ENCODE data around the gene MKNK2.

The MKNK2 gene

GRCh38 chr19:2046046-2046907, 4.8 kb downstream of the MKNK2 start:
- Mint-ChIP-seq H3K4me1 (peaks cover 31% of the 10 kb centered on the region), H3K27me3 (no peaks in the 10 kb centered on the region), H3K9me3 (no peaks in the 10 kb centered on the region), H3K27ac (peak overlapping the region; percentile 98), H3K4me3 (no peak overlapping the region), H3K36me3 (peaks cover 16% of the 10 kb centered on the region)
- no peak for ATAC-seq (ENCODE audit: low read depth)
- DNase-seq (ENCODE audit: low spot score in 2 of 2) = no peak

DNA sequence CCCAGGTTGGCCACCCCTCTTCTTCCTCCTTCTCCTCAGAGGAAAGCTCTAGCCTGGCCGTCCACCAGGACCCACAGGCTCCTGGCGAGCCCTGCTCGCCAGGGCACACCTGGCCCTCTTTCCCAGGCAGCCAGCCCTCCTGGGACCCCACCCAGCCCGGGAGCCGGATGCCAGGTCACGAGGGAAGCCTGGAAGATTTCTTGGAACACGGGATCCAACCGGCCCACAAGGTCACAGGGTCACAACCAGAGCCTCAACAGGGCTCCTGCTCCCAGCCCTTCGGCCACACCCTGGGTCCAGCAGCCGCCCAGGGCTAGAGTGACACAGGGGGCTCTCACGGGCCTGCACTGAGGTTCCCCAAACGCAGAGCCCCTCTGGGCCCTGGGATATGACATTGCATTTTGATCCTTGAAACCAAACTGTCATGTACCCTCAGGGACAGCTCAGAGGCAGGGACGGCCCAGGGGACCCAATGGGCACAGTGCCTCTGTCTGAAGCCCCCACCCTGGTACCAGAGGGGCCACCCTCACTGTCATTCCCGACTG, 5.5 kb downstream of the MKNK2 start:
- no peak for ATAC-seq (ENCODE audit: low read depth)
- H3K4me3 Mint-ChIP-seq = no peak overlapping the region
- no peaks in the 10 kb centered on the region for H3K9me3 Mint-ChIP-seq
- H3K27ac Mint-ChIP-seq = peak overlapping the region; percentile 98
- peaks cover 31% of the 10 kb centered on the region for H3K4me1 Mint-ChIP-seq
- H3K36me3 Mint-ChIP-seq = peaks cover 17% of the 10 kb centered on the region
- no peaks in the 10 kb centered on the region for H3K27me3 Mint-ChIP-seq
- no peak for DNase-seq (ENCODE audit: low spot score in 2 of 2)

GRCh38 chr19:2044709-2045500, 6.1 kb downstream of the MKNK2 start:
- Mint-ChIP-seq H3K4me1 (peaks cover 30% of the 10 kb centered on the region), H3K36me3 (peaks cover 16% of the 10 kb centered on the region)

GRCh38 chr19:2043961-2044708, 6.9 kb downstream of the MKNK2 start:
- H3K4me1 Mint-ChIP-seq = peaks cover 27% of the 10 kb centered on the region
- peak overlapping the region; percentile 98 for H3K27ac Mint-ChIP-seq
- H3K9me3 Mint-ChIP-seq = no peaks in the 10 kb centered on the region
- DNase-seq (ENCODE audit: low spot score in 2 of 2) (peak; percentile 39 to 60), ATAC-seq (ENCODE audit: low read depth) (peak; percentile 3)
- no peaks in the 10 kb centered on the region for H3K27me3 Mint-ChIP-seq
- peak overlapping the region; percentile 59 for H3K4me3 Mint-ChIP-seq
- H3K36me3 Mint-ChIP-seq = peaks cover 16% of the 10 kb centered on the region

More at GRCh38 chr19:2044709-2045500, 6.1 kb downstream of the MKNK2 start:
- Mint-ChIP-seq H3K4me3 (peak overlapping the region; percentile 32), H3K9me3 (no peaks in the 10 kb centered on the region), H3K27ac (peak overlapping the region; percentile 98), H3K27me3 (no peaks in the 10 kb centered on the region)
- DNase-seq (ENCODE audit: low spot score in 2 of 2) = peak in 1 of 2 donors; percentile 32
- no peak for ATAC-seq (ENCODE audit: low read depth)

DNA sequence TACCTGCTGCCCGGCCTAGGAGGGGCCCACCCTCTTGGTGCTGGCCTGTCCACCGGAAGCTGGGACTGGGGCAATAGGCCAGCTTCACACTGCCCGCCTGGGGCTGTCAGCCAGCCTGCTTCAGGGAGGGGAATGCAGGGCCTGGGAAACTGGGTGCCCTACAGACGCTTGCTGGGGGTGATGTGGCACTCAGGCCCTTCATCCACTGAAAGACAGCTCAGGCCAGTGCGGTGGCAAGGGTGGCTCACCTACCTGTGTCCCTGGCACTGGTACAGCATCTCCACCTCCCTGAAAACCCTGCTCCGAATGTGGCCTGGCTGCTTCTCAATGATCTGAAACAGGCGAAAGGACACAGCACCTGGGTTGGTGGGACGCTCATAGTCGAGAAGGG, 7.8 kb downstream of the MKNK2 start:
- peaks cover 24% of the 10 kb centered on the region for H3K4me1 Mint-ChIP-seq
- H3K4me3 Mint-ChIP-seq = peak overlapping the region; percentile 59
- DNase-seq (ENCODE audit: low spot score in 2 of 2) (no peak), ATAC-seq (ENCODE audit: low read depth) (no peak)
- no peaks in the 10 kb centered on the region for H3K9me3 Mint-ChIP-seq
- H3K27me3 Mint-ChIP-seq = no peaks in the 10 kb centered on the region
- H3K27ac Mint-ChIP-seq = peak overlapping the region; percentile 98
- H3K36me3 Mint-ChIP-seq = peaks cover 19% of the 10 kb centered on the region

GRCh38 chr19:2042485-2043250, 8.4 kb downstream of the MKNK2 start:
- no peak for DNase-seq (ENCODE audit: low spot score in 2 of 2)

GRCh38 chr19:2041683-2042484, 9.2 kb downstream of the MKNK2 start:
- DNase-seq (ENCODE audit: low spot score in 2 of 2) = peak; percentile 97 to 99
- peak overlapping the region; percentile 98 for H3K27ac Mint-ChIP-seq
- peaks cover 21% of the 10 kb centered on the region for H3K36me3 Mint-ChIP-seq
- H3K9me3 Mint-ChIP-seq = no peaks in the 10 kb centered on the region
- H3K4me1 Mint-ChIP-seq = peaks cover 22% of the 10 kb centered on the region
- H3K4me3 Mint-ChIP-seq = peak overlapping the region; percentile 64
- no peaks in the 10 kb centered on the region for H3K27me3 Mint-ChIP-seq
- ATAC-seq (ENCODE audit: low read depth) = peak; percentile 69

More at GRCh38 chr19:2042485-2043250, 8.4 kb downstream of the MKNK2 start:
- H3K36me3 Mint-ChIP-seq = peaks cover 21% of the 10 kb centered on the region
- peak overlapping the region; percentile 60 for H3K4me3 Mint-ChIP-seq
- no peaks in the 10 kb centered on the region for H3K27me3 Mint-ChIP-seq
- no peak for ATAC-seq (ENCODE audit: low read depth)
- H3K4me1 Mint-ChIP-seq = peaks cover 22% of the 10 kb centered on the region
- H3K9me3 Mint-ChIP-seq = no peaks in the 10 kb centered on the region
- peak overlapping the region; percentile 98 for H3K27ac Mint-ChIP-seq

DNA sequence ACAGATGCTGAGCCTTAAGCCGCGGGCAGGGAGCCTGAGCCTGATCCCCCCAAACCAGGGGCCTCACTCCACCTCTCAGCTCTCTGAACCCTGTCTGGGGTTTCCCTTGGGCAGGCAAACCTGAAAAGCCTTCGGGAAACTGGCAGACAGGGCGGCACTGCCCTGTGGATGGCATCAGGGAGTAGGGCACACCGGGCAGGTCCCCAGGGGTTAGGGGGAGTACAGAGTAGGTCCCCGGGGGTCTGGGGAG, 9.7 kb downstream of the MKNK2 start:
- Mint-ChIP-seq H3K27ac (peak overlapping the region; percentile 98), H3K36me3 (peaks cover 21% of the 10 kb centered on the region), H3K27me3 (no peaks in the 10 kb centered on the region), H3K4me1 (peaks cover 21% of the 10 kb centered on the region), H3K9me3 (no peaks in the 10 kb centered on the region), H3K4me3 (peak overlapping the region; percentile 64)
- DNase-seq (ENCODE audit: low spot score in 2 of 2) (no peak), ATAC-seq (ENCODE audit: low read depth) (no peak)

DNA sequence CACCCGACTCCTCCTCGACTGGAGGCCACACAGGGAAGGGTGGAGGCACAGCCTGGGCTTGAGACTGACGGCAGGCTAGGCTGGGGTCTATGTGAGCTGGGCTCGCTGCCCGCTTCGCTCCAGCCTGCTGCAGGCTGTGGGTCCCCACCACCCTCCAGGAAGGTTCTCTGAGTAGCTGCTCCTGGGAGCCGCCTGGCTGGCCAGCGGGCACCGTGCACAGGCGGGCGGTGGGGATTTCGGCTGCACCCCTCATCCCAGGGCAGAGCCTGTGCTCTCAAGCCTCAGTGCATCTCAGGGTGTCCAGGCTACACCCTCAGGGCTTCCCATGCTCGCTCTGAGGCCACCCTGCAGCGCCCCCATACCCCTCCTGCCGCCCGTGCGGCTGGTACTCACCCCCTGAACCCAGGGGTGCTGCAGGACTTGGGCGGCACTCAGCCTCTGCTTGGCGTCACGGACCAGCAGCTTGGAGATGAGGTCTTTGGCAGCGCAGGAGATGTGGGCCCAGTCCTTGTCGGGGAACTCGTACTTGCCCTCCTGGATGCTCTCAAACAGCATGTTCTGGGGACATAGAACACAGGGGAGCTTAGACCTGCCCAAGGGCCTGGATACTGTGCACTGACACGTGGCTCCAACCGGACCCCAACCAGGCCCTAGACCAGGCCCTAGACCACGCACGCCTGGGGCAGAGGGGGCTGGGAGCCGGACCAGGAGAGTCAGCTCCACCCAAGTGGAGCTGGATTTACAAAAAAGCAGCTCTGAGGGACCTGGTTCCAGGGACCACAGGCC, 10.2 kb downstream of the MKNK2 start:
- no peaks in the 10 kb centered on the region for H3K27me3 Mint-ChIP-seq
- ATAC-seq (ENCODE audit: low read depth) (no peak), DNase-seq (ENCODE audit: low spot score in 2 of 2) (no peak)
- no peaks in the 10 kb centered on the region for H3K9me3 Mint-ChIP-seq
- H3K36me3 Mint-ChIP-seq = peaks cover 21% of the 10 kb centered on the region
- H3K4me1 Mint-ChIP-seq = peaks cover 19% of the 10 kb centered on the region
- H3K27ac Mint-ChIP-seq = peak overlapping the region; percentile 98
- H3K4me3 Mint-ChIP-seq = peak overlapping the region; percentile 64

- peaks cover 22% of the 10 kb centered on the region for H3K4me1 Mint-ChIP-seq
- ATAC-seq (ENCODE audit: low read depth) (no peak), DNase-seq (ENCODE audit: low spot score in 2 of 2) (no peak)
- peaks cover 21% of the 10 kb centered on the region for H3K36me3 Mint-ChIP-seq
- no peaks in the 10 kb centered on the region for H3K27me3 Mint-ChIP-seq
- H3K4me3 Mint-ChIP-seq = no peak overlapping the region
- no peaks in the 10 kb centered on the region for H3K9me3 Mint-ChIP-seq
- H3K27ac Mint-ChIP-seq = peak overlapping the region; percentile 98
Measured at GRCh38 chr19:2039959-2040646, 10.9 kb downstream of the MKNK2 start.

DNA sequence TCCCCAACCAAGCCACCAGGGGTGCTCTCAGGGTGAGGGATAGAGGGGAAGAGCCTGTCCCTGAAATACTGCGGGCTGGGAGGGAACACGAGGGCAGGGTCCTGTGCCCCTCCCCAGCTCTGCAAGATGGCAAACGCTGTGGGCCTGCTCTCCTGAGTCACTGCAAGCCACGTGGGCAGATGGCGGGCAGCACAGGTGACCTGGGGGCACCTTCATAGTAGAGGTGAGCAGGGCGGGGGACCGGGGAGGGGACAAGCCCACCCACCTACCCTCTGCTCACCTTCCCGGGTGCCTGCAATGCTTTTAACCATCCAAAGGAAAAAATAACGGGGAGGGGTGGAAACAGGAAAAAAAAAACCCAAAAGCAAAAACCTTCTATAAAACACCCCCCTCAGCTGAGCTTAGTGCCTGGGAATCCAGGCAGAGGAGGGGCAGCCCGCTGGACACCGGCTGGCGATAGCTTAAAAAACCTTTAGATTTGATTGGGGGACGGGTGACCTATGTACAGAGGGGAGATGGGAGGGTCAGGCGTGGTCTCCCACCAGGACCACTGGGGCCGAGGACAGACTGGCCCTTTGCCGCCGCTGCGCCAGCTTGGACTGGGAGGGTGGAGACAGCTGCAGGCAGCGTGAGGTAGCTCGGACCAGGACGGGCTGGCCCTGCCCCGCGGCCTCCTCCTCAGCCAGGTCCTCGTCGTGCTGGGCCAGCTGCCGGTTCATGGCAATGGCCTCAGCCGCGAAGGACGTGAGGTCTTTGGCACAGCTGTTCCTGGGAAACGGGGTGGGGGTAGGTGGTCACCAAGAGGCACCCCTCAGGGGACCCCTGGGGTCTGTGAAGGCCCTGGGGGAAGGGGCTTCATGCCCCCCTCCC, 11.7 kb downstream of the MKNK2 start:
- Mint-ChIP-seq H3K27ac (peak overlapping the region; percentile 98), H3K9me3 (no peaks in the 10 kb centered on the region), H3K4me1 (peaks cover 20% of the 10 kb centered on the region), H3K27me3 (no peaks in the 10 kb centered on the region), H3K4me3 (no peak overlapping the region), H3K36me3 (peaks cover 19% of the 10 kb centered on the region)
- ATAC-seq (ENCODE audit: low read depth) = no peak
- DNase-seq (ENCODE audit: low spot score in 2 of 2) = no peak
